ENCODE measurements around the gene FOXB2.

The FOXB2 gene

GRCh38 chr9:77066388-77066787 lies 46.9 kb downstream of the FOXB2 start:
- Histone ChIP-seq H3K9me3 (ENCODE audit: control insufficient read depth, insufficient read depth, low read length) (0 out of 2 replicates have a peak, but pooled peaks cover 6% of the 10 kb centered on the region), H3K36me3 (ENCODE audit: insufficient read depth, low read length) (no peaks in the 10 kb centered on the region), H3K9ac (ENCODE audit: low read depth, low read length) (no peak overlapping the region), H3K4me1 (ENCODE audit: insufficient read depth, low read length) (no peaks in the 10 kb centered on the region)
